Measurements from ENCODE around the gene TNNC1.

The TNNC1 gene

DNA sequence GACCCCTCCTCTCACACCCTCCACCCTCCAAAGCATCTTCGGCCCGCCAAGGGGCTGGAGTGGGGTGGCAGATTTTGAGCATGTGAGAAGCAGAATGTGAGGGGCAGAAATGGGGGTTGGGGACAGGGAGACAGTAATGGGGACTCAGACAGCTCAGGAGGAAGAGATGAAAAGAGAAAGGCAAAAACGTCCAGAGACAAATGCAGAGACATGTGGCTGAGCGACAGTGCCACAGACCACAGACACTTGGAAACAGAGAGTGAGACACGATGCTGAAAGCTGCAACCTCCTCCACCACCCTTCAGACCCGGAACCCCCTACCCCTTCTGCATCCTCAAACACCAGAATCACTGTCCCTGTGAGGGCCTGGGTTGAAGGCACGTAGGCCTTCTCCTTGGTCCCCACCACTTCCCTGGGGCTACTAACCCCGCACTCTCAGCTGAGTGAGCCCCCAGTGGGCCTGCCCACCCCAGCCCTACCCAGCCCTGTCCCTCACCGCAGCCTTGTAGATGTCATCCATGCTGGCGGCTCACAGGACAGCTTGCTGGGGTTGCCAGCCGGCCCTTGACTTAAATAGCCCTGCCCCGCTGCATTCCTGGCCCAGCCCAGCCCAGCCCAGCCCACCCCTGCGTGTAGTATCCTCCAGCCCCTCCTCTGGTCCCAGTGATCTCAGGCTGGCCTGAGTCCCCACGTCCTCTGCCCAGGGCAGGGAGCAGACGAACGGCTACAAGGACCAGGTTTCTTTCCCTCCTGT is at the start of gene TNNC1:
Gene TNNC1 (minus strand): TSS at position 546 of the 754 bp plus-strand sequence. CDS start 26 bp downstream, at position 520.
- DNase-seq: no peak

DNA sequence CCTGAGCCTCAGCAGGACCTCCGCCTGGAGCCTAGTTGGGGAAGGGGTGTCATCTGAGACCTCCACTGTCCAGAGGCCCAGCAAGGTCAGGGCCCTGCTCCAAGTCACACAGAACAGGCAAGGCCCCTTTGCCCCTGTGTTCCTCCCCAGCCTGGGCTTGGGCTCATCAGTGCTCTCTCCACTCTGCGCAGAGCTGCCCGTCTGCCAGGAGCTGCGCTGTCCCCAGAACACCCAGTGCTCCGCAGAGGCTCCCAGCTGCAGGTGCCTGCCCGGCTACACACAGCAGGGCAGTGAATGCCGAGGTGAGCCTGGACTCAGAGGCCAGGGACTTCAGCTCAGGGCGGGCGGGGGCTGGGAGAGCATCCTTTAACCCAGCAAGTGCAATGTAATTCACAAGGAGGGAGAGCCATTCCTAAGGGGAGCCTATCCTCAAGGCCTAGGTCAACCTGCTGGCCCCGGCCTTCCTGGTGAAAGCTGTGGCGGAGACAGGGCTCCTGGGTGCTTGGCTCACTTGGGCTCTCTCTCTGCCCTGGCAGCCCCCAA is 49.0 kb upstream of the TNNC1 start:
- DNase-seq: no peak

- DNase-seq: no peak
Measured at GRCh38 chr3:52502001-52502400, 48.2 kb upstream of the TNNC1 start.

DNA sequence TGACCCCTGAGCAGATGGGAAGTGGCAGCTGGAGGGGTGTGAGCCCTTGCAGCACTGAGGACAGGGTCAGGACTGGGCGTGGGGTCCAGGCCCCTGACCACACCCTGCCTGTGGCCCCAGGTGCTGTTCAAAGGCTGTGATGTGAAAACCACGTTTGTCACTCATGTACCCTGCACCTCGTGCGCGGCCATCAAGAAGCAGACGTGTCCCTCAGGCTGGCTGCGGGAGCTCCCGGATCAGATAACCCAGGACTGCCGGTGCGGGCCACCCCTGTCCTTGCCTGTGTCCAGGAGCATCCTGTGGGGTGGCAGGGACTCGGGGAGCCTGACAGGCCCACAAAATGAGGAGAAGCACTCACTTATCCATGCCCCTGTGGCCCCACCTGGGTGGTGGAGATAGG is 47.2 kb upstream of the TNNC1 start:
- DNase-seq: no peak

DNA sequence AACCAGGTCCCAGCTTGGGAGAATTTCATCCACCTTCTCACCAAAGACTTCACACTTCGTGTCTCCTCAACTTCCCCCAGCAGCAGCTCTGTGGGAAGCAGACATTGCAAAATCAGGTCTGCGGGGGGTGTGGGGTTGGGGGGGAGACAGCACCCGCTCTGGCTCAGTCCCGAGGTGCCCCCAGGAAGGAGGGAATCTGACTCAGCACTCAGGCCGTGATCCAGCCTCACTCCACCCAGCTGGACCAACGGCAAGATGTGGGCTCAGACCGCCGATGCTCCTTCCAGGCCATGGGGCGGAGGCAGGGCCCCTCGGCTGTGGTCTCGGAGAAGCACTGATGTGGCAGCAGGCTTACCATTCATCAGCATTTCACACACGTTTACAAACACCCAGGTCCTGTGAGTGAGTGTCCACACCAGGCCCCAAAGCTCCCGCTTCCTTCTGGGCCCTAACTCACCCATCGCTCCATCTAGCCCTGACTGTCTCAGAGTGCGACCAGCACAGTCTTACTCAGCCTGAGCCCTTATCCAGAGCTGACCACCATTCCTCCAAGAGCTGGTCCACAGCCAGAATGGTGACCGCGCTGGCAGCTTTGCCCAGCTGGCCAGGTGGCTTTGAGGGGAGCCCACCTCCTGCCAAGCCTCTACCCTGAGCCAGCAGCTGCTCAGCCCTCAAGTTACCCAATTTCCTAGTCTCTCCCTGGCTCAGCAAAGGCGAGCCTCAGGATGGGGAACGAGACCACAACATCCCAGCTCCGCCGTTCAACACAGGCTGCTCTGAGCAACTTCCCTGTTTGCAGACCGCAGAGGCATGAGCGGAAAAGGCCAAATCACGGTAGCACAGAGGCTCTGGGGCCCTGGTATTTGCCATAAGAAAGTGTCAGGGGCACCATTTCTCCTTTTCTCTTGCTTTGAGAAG is 44.6 kb upstream of the TNNC1 start:
- DNase-seq: no peak

DNA sequence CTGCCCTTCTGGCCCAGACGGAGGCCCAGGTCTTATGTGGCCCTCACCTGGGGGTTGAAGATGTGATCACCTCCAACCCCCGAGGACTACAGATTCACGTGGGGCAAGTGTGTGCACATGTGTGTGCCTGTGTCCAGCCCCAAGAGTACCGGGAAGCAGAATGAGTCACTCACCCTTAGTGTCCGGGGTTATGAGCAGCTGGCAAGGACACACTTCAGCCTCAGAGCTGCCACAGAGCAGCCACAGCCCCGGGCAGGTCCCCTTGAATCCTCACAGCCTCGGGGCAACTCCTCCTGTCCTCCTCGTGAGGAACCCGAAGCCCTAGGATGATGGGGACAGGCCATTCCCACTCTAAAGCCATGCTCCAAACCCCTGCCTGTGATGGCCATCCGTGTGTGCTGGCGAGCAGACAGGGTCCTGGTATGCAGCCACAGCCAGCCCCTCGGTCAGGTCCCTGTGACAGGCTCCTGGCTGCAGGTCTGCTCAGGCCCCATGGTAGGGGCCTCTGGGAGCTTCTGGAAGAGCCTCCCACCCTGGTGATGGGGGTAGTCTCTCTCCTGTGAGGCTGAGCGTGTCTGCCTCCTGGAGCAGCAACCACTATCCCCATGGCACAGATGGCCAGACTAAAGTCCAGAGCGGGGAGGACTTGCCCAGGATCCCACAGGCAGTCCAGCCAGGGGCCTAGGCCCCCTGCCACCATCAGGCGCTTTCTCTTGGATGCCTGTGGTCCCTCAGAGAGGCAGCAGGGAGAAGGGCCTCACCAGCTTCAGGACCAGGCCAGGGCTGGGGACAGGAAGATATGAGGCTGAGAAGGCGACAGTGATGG is 42.1 kb upstream of the TNNC1 start:
- DNase-seq: no peak

GRCh38 chr3:52494886-52495495 is 41.1 kb upstream of the TNNC1 start, which contains the start of gene STAB1:
STAB1 (plus strand) TSS chr3:52495338; CDS start chr3:52495414, 76 bp downstream.
- DNase-seq: no peak

DNA sequence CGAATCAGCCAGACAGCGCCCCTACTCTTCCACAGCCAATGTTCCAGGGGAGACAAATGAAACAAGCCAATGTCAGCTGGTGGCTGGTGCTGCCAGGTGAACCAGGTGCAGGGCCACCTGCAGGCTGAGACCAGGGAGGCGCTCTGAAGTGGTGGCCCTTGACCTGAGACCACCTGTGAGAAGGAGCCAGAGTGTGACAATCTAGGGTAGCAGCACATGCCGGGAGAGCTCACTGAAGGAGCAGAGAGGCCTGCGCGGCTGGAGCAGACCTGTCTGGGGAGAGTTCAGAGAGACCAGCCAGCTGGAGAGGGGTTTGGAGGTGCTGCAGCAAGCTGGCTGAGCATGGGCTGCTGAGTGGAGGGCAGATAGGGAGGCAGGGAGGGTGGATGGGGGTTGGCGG is 40.6 kb upstream of the TNNC1 start:
- no peak for DNase-seq

GRCh38 chr3:52493232-52494017 is 39.6 kb upstream of the TNNC1 start:
- no peak for DNase-seq

DNA sequence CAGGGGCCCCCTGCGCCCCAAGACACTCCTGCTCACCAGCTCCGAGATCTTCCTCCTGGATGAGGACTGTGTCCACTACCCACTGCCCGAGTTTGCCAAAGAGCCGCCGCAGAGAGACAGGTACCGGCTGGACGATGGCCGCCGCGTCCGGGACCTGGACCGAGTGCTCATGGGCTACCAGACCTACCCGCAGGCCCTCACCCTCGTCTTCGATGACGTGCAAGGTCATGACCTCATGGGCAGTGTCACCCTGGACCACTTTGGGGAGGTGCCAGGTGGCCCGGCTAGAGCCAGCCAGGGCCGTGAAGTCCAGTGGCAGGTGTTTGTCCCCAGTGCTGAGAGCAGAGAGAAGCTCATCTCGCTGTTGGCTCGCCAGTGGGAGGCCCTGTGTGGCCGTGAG is 38.2 kb upstream of the TNNC1 start:
- DNase-seq: no peak

DNA sequence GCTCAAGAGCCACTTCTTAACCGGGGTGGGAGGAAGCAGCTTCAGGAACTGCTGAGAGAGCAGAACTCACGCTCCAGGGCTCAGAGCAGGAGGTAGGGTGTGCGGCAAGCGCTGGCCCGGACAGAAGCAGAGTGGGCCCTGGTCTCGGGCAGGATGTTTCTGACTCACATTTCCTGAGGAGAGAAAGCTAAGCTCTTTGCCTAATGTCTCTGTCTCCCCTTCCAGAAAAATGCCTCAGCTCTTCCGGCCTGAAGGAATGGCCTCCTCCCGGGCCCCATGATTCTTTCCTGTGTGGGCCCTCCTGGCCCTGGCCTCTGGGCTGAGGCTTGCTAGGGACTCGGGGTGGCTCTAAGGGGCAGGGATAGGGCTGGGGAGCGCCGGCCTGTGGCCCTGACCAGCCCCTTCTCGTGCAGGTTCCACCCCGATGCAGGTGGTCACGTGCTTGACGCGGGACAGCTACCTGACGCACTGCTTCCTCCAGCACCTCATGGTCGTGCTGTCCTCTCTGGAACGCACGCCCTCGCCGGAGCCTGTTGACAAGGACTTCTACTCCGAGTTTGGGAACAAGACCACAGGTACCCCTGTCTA is 37.2 kb upstream of the TNNC1 start:
- DNase-seq: no peak

- no peak for DNase-seq
Measured at GRCh38 chr3:52490035-52490938, 36.4 kb upstream of the TNNC1 start.

DNA sequence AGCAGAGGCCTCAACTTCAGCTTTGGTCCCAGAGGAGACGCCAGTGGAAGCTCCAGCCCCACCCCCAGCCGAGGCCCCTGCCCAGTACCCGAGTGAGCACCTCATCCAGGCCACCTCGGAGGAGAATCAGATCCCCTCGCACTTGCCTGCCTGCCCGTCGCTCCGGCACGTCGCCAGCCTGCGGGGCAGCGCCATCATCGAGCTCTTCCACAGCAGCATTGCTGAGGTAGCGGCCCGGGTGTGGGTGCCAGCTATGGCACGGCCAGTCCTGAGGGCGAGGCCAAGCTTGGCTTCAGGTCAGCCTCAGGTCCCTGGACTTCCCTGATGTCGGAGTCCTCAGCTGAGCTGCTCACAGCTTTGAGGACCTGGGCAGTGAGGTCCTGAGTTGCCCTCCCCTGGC is 35.6 kb upstream of the TNNC1 start:
- no peak for DNase-seq

- no peak for DNase-seq
Measured at GRCh38 chr3:52488746-52489145, 34.9 kb upstream of the TNNC1 start.

DNA sequence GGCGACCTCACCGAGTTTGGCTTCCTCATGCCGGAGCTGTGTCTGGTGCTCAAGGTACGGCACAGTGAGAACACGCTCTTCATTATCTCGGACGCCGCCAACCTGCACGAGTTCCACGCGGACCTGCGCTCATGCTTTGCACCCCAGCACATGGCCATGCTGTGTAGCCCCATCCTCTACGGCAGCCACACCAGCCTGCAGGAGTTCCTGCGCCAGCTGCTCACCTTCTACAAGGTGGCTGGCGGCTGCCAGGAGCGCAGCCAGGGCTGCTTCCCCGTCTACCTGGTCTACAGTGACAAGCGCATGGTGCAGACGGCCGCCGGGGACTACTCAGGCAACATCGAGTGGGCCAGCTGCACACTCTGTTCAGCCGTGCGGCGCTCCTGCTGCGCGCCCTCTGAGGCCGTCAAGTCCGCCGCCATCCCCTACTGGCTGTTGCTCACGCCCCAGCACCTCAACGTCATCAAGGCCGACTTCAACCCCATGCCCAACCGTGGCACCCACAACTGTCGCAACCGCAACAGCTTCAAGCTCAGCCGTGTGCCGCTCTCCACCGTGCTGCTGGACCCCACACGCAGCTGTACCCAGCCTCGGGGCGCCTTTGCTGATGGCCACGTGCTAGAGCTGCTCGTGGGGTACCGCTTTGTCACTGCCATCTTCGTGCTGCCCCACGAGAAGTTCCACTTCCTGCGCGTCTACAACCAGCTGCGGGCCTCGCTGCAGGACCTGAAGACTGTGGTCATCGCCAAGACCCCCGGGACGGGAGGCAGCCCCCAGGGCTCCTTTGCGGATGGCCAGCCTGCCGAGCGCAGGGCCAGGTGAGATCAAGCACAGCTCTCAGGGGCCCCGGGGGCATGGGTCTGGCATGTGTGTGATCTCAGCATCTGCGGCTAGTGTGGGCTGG is 34.2 kb upstream of the TNNC1 start:
- DNase-seq: no peak

- no peak for DNase-seq
Measured at GRCh38 chr3:52487050-52487787, 33.4 kb upstream of the TNNC1 start.

DNA sequence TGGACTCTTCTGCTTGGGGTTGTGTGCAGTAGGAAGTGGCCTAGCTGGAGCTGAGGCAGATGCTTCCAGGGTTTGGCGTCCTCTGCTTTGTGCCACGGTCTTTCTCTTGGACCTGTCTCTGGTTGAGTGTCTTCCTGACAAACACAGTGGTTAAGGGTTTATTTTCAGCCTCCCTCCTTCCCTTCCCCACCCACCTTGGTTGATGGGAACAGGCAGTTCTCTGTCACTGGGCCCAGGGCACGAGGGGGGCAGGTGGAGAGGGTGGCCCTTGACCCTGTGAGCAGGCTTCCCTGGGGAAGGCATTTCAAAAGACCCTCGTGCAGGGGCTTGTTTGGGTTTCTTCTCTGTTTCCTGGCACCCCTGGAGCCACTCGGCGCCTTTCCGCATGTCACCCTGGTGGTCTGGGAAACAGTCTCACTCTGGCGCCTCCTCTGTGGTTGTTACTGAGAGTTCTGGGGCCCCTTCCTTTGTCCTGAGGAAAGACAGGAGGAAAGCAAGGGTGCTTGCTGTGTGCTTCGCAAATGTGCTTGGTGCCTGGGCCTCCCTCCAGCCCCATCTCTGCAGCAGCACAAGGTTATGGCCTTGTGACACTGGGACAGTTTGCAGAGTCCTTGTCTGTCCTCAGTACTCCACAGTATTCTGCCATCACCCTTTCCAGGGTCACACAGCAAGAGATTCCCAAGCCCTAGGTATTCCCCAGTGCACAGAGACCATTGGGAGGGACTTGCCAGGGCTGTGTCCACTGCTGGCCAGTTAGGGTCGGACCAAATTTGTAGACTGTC is 31.0 kb upstream of the TNNC1 start:
- DNase-seq: no peak

Data from activated T-cell treated with anti-CD3 and anti-CD28 coated beads, Interleukin-2, amount 50 U/mL, for 48 hours (primary cell).